Gastroesophageal sphincter (tissue), 3 donors: Measurements from ENCODE around the gene LSG1.

Experiments used
- CTCF ChIP-seq, 4 experiments: fragments of 200-600 bp in 2 of 4; fragments of 450-650 bp in 2 of 4; sonication (generic) in 1 of 4; IDR thresholded peaks; one replicate each; pipeline ENCODE4 v1.5.1; 2017 to 2019; ENCODE audit warnings: antibody characterized with exemption in 4 of 4, mild to moderate bottlenecking in 2 of 4, moderate library complexity in 2 of 4
- EP300 ChIP-seq: sonication (generic); formaldehyde crosslinking; IDR thresholded peaks from one replicate; pipeline ENCODE4 v1.6.1; 2017; ENCODE audit warnings: antibody characterized with exemption, mild to moderate bottlenecking
- POLR2A ChIP-seq, 2 donors: fragments of 450-650 bp; IDR thresholded peaks; one replicate each; pipeline ENCODE4 v1.6.1; 2017; ENCODE audit warnings: antibody characterized with exemption in 2 of 2, mild to moderate bottlenecking in 2 of 2, moderate library complexity in 1 of 2
- POLR2AphosphoS5 ChIP-seq: sonication (generic); formaldehyde crosslinking; IDR thresholded peaks from one replicate; pipeline ENCODE4 v1.6.1; 2017; ENCODE audit warnings: antibody characterized with exemption

- no peak for TF ChIP-seq POLR2AphosphoS5
- no peak for TF ChIP-seq POLR2A (IDR thresholded peaks at IDR 0.05)
- TF ChIP-seq CTCF (IDR thresholded peaks at IDR 0.05): no peak
- TF ChIP-seq EP300: no peak
Measured at GRCh38 chr3:194673761-194674160, 1.8 kb upstream of the LSG1 start.
